ENCODE measurements around the gene GLYATL3.

Gene GLYATL3

DNA sequence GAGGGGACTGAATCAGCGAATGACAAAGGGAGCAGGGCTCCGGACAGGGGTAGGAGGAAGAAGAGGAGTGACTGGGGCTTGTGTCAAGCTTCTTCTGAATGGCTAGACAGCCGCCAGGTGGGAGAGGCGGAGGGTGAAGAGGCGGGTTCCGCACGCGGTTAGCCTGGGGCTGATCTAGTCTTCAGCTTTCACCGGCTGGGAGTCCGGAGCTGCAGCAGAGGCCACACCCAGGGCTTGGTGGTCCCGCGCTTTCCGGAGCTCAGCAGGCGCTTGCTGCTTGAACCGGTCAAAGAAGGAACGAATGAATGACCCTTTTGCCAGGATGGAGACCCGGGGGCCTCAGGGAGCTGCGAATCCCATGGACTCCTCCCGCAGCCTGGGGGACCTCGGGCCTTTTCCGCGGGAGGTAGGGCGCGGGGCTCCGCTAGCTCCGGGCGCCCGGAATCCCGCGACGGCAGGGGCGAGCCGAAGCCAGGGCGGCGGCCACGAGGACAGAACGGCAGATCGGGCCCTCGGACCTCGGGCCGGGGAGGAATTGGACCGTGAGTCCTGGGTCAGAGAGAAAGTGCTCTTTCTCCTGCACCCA lies 50.9 kb downstream of the GLYATL3 start, which contains the start of gene C6orf141:
TSS of gene C6orf141 (plus strand) at position 177 of the 586 bp plus-strand sequence. CDS start at position 302, 125 bp downstream.
- Histone ChIP-seq H3K36me3 (no peaks in the 10 kb centered on the region), H3K4me1 (ENCODE audit: control insufficient read depth in 1 of 2, insufficient read depth in 1 of 2, low read depth in 1 of 2, low read length in 1 of 2) (peaks cover 15 to 17% of the 10 kb centered on the region in 2 experiments)
- TF ChIP-seq, protein P1, sequence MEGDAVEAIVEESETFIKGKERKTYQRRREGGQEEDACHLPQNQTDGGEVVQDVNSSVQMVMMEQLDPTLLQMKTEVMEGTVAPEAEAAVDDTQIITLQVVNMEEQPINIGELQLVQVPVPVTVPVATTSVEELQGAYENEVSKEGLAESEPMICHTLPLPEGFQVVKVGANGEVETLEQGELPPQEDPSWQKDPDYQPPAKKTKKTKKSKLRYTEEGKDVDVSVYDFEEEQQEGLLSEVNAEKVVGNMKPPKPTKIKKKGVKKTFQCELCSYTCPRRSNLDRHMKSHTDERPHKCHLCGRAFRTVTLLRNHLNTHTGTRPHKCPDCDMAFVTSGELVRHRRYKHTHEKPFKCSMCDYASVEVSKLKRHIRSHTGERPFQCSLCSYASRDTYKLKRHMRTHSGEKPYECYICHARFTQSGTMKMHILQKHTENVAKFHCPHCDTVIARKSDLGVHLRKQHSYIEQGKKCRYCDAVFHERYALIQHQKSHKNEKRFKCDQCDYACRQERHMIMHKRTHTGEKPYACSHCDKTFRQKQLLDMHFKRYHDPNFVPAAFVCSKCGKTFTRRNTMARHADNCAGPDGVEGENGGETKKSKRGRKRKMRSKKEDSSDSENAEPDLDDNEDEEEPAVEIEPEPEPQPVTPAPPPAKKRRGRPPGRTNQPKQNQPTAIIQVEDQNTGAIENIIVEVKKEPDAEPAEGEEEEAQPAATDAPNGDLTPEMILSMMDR (IDR thresholded peaks at IDR 0.05), result no peak

DNA sequence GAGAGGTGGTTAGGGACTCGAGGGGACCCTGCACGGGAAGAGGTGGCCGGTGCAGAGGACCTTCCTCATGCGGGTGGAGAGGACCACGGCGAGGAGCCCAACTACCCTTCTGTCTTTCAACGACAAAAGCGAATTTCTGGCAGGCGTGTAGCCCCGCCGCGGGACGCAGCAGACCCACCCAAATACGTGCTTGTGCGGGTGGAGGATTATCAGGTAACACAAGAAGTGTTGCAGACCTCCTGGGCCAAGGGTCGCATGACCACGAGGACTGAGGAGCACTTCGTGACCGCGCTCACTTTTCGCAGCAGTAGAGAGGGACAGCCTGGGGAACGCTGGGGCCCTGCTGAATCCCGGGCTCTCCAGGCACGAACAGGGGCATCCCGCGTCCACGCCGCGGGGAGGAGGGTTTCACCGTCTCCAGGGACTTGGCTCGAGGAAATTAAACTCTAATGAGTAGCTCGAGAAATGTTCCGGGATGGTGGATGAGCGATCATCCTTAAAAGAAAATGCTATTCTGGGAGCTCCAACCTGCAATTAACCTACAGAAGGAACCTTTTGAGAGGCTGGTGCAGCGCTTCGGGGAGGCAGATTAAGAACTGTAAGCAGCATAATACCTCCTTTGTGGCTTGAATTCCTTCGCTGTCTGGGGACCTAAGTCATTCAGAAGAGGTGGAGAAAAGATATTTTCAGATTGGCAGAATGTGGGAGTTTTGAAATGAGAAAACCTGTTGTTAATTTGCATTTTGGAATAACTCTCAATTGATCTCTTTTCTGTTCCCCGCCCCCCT lies 51.5 kb downstream of the GLYATL3 start:
- peaks cover 15 to 17% of the 10 kb centered on the region in 2 experiments for H3K4me1 ChIP-seq (ENCODE audit: control insufficient read depth in 1 of 2, insufficient read depth in 1 of 2, low read depth in 1 of 2, low read length in 1 of 2)
- no peaks in the 10 kb centered on the region for H3K9me3 ChIP-seq
- TF ChIP-seq, protein P1 (IDR thresholded peaks at IDR 0.05), result no peak
- peak overlapping the region in 1 of 2 experiments; percentile 25 for H3K4me3 ChIP-seq (ENCODE audit: low read depth in 1 of 2, low read length in 1 of 2)
- peaks cover 76% of the 10 kb centered on the region for H3K27me3 ChIP-seq
- H3K36me3 ChIP-seq, result no peaks in the 10 kb centered on the region
- no peak overlapping the region for H3K27ac ChIP-seq

More for the DNA sequence above, 50.9 kb downstream of the GLYATL3 start, which contains the start of gene C6orf141:
- peak within 1 kb of the TSS in 1 of 2 experiments; percentile 25 for H3K4me3 ChIP-seq (ENCODE audit: low read depth in 1 of 2, low read length in 1 of 2)
- peaks cover 76% of the 10 kb centered on the region for H3K27me3 ChIP-seq
- no peak within 1 kb of the TSS for H3K27ac ChIP-seq
- no peaks in the 10 kb centered on the region for H3K9me3 ChIP-seq

DNA sequence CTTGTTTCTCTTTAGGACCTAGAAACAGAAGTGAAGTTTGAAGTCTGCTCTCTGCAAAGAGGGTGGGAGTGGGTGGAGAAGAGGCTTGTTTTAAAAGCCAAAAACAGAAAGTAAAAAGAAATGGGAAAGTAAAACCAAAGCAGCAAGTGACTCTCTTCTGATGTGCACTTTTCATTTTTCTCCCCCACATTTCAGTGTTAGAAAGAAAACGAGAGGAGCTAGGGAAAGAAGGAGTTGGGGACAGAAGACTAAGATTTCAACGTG lies 52.1 kb downstream of the GLYATL3 start:
- no peaks in the 10 kb centered on the region for H3K9me3 ChIP-seq
- H3K27ac ChIP-seq, result no peak overlapping the region
- no peaks in the 10 kb centered on the region for H3K36me3 ChIP-seq
- H3K4me1 ChIP-seq (ENCODE audit: control insufficient read depth in 1 of 2, insufficient read depth in 1 of 2, low read depth in 1 of 2, low read length in 1 of 2), result peaks cover 15 to 17% of the 10 kb centered on the region in 2 experiments
- H3K4me3 ChIP-seq (ENCODE audit: low read depth in 1 of 2, low read length in 1 of 2), result no peak overlapping the region
- H3K27me3 ChIP-seq, result peaks cover 71% of the 10 kb centered on the region
- TF ChIP-seq, protein P1 (IDR thresholded peaks at IDR 0.05), result no peak

DNA sequence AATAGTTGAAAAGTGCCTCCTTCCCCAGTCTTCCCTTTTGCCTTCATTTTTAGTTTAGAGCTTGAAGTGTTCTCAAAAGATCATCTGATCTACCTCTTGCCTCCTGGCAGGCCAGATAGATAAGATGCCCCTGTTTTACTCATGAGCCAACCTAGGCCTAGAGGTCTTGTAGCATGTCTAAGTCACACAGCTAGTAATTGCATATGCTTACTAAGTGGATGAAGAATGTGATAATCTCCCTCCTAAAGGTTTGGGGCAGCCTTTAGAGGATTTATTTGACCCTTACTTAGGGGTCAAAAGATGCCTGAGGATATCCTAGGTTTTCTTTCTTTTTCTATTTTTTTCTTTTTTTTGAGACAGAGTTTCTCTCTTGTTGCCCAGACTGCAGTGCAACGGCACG lies 52.9 kb downstream of the GLYATL3 start:
- Histone ChIP-seq H3K4me1 (ENCODE audit: control insufficient read depth in 1 of 2, insufficient read depth in 1 of 2, low read depth in 1 of 2, low read length in 1 of 2) (peaks cover 15 to 17% of the 10 kb centered on the region in 2 experiments), H3K9me3 (no peaks in the 10 kb centered on the region), H3K27ac (no peak overlapping the region), H3K36me3 (no peaks in the 10 kb centered on the region), H3K4me3 (ENCODE audit: low read depth in 1 of 2, low read length in 1 of 2) (no peak overlapping the region), H3K27me3 (peaks cover 66% of the 10 kb centered on the region)
- TF ChIP-seq, protein P1 (IDR thresholded peaks at IDR 0.05), result no peak

DNA sequence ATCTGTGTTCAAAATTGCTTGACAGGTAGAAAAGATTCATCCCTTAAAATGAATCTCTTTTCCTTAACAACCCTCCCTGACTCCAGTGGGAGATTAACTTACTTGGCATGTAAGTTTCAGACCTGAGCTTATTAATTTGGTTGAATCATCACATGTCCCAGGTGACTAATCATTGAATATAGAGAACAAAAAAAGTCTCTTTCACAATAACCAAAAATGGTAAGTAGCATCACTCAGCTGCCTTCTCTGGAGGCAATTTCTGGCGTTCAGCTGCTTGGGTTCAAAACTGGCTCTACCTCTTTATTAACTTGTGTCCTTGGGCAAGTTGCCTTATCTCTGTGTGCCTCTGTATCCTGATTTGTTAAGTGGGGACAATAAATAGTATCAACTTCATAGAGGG lies 53.7 kb downstream of the GLYATL3 start:
- Histone ChIP-seq H3K27ac (no peak overlapping the region), H3K27me3 (peaks cover 58% of the 10 kb centered on the region), H3K9me3 (no peaks in the 10 kb centered on the region), H3K4me3 (ENCODE audit: low read depth in 1 of 2, low read length in 1 of 2) (no peak overlapping the region), H3K36me3 (no peaks in the 10 kb centered on the region), H3K4me1 (ENCODE audit: control insufficient read depth in 1 of 2, insufficient read depth in 1 of 2, low read depth in 1 of 2, low read length in 1 of 2) (peaks cover 15 to 17% of the 10 kb centered on the region in 2 experiments)
- TF ChIP-seq, protein P1 (IDR thresholded peaks at IDR 0.05), result no peak

All from neutrophil (primary cell).